HG03135 (cell line): ENCODE measurements around the gene ISOC1.

ENCODE experiments used
- ATAC-seq: cut with Tn5 transposase; IDR thresholded peaks from one replicate; pipeline ENCODE4 v1.9.1; 2021; ENCODE audit warnings: mild to moderate bottlenecking, moderate library complexity; ENCODE audit not compliant: unreplicated experiment

Gene ISOC1

DNA sequence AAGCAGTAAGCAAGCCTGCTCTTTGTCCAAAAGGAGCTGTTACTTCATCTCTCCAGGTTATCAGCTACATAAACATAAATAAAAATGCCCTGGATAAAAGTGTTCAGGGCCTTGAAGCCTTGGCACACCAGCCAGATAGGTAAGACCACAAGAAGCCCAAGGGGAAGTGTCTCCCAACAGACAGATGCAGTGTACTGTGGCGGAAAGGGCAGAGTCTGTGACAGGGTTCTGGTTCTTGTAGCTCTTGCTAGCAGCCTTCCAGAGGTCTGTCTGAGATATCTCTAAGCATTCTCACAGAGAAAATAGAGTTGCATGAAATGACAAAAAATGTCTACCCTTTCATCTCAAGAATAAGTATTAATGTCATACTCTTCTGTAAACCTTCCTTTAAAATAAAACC lies 30.1 kb downstream of the ISOC1 start:
- ATAC-seq = no peak

GRCh38 chr5:129125819-129126218 lies 31.3 kb downstream of the ISOC1 start:
- ATAC-seq = peak; percentile 83

GRCh38 chr5:129133553-129133952 lies 39.0 kb downstream of the ISOC1 start:
- no peak for ATAC-seq

- ATAC-seq = peak; percentile 60
Measured at GRCh38 chr5:129135633-129136032, 41.1 kb downstream of the ISOC1 start.

DNA sequence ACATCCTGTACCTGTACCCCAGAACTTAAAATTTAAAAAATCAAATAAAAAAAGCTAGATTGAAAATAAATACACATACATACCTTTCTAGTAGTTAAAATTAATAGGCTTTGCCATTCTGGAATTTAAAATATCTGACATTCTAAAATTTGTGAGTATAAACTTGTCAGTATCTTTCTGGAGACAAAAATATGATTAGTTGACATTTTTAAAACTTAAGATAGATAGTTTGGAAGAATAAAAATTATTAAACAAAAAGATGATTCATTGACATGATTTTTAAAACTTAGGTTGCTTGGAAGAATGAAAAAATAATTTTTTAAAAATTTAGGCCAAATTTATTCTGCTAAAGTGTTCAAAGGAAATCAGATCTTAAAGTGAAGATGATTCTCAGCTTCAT lies 43.1 kb downstream of the ISOC1 start:
- ATAC-seq = no peak

DNA sequence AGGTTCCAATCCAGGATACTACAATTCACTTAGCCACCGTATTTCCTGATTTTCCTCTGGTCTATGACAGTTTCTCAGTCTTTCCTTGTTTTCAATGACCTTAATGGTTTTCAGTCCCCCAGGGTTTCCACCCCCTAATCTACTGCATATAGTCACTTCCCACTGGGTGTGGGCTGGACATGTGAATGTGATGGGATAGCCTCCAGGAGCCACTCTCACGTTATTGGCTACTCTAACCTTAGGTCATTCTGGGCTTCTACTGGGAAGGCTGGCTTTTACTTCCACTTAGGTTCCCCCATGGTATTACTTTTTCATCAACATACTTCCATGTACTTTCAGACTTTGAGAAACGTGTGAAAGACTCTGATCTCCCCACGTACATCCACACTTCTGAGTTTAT lies 46.5 kb downstream of the ISOC1 start:
- no peak for ATAC-seq

DNA sequence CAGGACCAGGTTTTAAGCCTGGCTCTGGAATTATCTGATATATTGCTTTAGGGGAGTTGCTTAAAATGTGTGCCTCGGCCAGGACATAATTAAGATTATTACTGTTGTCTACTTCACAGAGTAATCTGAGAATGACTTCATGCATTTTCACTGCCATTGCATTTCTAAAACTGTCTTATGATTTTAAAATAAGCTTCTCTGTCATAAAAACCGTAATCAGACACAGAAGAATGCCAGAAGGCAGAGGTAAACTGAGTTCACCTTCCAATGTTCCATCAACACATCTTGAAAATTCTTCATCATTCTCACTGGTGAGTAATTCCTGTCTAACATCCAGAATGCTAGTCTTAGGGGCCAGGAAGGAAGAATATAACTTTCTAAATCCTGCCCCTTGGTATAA lies 47.1 kb downstream of the ISOC1 start:
- no peak for ATAC-seq

- ATAC-seq = no peak
Measured at GRCh38 chr5:129155876-129156275, 61.3 kb downstream of the ISOC1 start.

- ATAC-seq = no peak
Measured at GRCh38 chr5:129161830-129162229, 67.3 kb downstream of the ISOC1 start.
